H1 (cell line): ENCODE results near the gene CACNG1. TPM values are rescaled to one million over a fixed set of nuclear protein-coding genes. Genes with fewer than 3 reads are reported as not detected.

Source experiments
- EGR1 ChIP-seq: IDR thresholded peaks from 2 replicates; pipeline ENCODE4 v1.6.1; 2011; ENCODE audit warnings: low read depth, low read length, borderline replicate concordance
- HDAC6 ChIP-seq: IDR thresholded peaks from one replicate; pipeline ENCODE4 v1.7.1; 2012; ENCODE audit warnings: low read depth, mild to moderate bottlenecking, inconsistent platforms, low read length, moderate library complexity
- RFX5 ChIP-seq: IDR thresholded peaks from 2 replicates; pipeline ENCODE4 v1.6.1; 2011; ENCODE audit warnings: low read depth, low read length, improper control_type of control experiment, borderline replicate concordance
- SRF ChIP-seq: IDR thresholded peaks from 2 replicates; pipeline ENCODE4 v1.6.1; 2011; ENCODE audit warnings: mild to moderate bottlenecking, low read depth, low read length, moderate library complexity
- polyA plus RNA-seq, 7 experiments: library from polyadenylated mRNA; depleted of rRNA in 3 of 7; stranded (reverse) in 5 of 7; unstranded in 2 of 7; fragments of >200 nt in 5 of 7; fragments of 200-250 nt in 2 of 7; gene quantifications; 1 replicate in 5 of 7; 2 replicates in 1 of 7; 4 replicates in 1 of 7; pipeline versions ENCODE4 v1.2.1 to v1.2.3, GENCODE V29; 2011 to 2013; ENCODE audit warnings: missing spikeins in 2 of 7, mixed read lengths in 2 of 7
- total RNA-seq: library from RNA; stranded (reverse); fragmentation: NEBNext Ultra II Directional; extraction: Animal tissue kit (Norgen Biotek cat#: 25700); gene quantifications from 2 replicates; pipeline ENCODE4 v1.2.1, GENCODE V29; 2021
- TF ChIP-seq, protein P1 (sequence below): fragments of 300-600 bp; sonication (generic); IDR thresholded peaks from 2 replicates; pipeline ENCODE4 v1.7.1; 2012; ENCODE audit warnings: low read length, moderate library complexity, mild to moderate bottlenecking, inconsistent platforms; ENCODE audit not compliant: insufficient replicate concordance
- TF ChIP-seq, protein P2 (sequence below): IDR thresholded peaks from 2 replicates; pipeline ENCODE4 v1.6.1; 2012; ENCODE audit warnings: inconsistent platforms

CACNG1 gene
- total and polyA plus RNA-seq, 2 of the 8 experiments (the other 6 are each of a cell fraction or from before 2014, with no cell fraction given), result not detected

DNA sequence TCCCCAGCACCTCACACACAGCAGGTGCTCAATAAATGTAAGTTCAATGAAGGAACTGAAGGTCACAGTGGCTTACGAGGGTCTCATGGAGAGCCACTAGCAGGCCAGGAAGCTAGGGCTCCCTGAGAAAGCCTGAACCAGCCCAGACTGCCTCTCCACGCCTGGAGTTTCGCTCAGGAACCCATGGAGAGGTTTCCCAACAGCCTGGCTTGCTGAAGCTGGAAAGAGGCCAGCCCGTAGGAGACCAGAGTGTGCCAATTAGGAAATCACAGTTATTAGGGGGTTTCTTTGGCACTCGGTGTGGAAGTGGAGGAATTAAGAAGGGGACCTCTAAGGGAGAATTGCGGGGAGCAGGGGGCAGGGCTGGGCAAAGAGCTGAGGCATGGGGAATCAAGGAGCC is 36.3 kb upstream of the CACNG1 start (continued):
- TF ChIP-seq, protein P1, sequence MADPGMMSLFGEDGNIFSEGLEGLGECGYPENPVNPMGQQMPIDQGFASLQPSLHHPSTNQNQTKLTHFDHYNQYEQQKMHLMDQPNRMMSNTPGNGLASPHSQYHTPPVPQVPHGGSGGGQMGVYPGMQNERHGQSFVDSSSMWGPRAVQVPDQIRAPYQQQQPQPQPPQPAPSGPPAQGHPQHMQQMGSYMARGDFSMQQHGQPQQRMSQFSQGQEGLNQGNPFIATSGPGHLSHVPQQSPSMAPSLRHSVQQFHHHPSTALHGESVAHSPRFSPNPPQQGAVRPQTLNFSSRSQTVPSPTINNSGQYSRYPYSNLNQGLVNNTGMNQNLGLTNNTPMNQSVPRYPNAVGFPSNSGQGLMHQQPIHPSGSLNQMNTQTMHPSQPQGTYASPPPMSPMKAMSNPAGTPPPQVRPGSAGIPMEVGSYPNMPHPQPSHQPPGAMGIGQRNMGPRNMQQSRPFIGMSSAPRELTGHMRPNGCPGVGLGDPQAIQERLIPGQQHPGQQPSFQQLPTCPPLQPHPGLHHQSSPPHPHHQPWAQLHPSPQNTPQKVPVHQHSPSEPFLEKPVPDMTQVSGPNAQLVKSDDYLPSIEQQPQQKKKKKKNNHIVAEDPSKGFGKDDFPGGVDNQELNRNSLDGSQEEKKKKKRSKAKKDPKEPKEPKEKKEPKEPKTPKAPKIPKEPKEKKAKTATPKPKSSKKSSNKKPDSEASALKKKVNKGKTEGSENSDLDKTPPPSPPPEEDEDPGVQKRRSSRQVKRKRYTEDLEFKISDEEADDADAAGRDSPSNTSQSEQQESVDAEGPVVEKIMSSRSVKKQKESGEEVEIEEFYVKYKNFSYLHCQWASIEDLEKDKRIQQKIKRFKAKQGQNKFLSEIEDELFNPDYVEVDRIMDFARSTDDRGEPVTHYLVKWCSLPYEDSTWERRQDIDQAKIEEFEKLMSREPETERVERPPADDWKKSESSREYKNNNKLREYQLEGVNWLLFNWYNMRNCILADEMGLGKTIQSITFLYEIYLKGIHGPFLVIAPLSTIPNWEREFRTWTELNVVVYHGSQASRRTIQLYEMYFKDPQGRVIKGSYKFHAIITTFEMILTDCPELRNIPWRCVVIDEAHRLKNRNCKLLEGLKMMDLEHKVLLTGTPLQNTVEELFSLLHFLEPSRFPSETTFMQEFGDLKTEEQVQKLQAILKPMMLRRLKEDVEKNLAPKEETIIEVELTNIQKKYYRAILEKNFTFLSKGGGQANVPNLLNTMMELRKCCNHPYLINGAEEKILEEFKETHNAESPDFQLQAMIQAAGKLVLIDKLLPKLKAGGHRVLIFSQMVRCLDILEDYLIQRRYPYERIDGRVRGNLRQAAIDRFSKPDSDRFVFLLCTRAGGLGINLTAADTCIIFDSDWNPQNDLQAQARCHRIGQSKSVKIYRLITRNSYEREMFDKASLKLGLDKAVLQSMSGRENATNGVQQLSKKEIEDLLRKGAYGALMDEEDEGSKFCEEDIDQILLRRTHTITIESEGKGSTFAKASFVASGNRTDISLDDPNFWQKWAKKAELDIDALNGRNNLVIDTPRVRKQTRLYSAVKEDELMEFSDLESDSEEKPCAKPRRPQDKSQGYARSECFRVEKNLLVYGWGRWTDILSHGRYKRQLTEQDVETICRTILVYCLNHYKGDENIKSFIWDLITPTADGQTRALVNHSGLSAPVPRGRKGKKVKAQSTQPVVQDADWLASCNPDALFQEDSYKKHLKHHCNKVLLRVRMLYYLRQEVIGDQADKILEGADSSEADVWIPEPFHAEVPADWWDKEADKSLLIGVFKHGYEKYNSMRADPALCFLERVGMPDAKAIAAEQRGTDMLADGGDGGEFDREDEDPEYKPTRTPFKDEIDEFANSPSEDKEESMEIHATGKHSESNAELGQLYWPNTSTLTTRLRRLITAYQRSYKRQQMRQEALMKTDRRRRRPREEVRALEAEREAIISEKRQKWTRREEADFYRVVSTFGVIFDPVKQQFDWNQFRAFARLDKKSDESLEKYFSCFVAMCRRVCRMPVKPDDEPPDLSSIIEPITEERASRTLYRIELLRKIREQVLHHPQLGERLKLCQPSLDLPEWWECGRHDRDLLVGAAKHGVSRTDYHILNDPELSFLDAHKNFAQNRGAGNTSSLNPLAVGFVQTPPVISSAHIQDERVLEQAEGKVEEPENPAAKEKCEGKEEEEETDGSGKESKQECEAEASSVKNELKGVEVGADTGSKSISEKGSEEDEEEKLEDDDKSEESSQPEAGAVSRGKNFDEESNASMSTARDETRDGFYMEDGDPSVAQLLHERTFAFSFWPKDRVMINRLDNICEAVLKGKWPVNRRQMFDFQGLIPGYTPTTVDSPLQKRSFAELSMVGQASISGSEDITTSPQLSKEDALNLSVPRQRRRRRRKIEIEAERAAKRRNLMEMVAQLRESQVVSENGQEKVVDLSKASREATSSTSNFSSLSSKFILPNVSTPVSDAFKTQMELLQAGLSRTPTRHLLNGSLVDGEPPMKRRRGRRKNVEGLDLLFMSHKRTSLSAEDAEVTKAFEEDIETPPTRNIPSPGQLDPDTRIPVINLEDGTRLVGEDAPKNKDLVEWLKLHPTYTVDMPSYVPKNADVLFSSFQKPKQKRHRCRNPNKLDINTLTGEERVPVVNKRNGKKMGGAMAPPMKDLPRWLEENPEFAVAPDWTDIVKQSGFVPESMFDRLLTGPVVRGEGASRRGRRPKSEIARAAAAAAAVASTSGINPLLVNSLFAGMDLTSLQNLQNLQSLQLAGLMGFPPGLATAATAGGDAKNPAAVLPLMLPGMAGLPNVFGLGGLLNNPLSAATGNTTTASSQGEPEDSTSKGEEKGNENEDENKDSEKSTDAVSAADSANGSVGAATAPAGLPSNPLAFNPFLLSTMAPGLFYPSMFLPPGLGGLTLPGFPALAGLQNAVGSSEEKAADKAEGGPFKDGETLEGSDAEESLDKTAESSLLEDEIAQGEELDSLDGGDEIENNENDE, result no peak
- TF ChIP-seq, protein P2, sequence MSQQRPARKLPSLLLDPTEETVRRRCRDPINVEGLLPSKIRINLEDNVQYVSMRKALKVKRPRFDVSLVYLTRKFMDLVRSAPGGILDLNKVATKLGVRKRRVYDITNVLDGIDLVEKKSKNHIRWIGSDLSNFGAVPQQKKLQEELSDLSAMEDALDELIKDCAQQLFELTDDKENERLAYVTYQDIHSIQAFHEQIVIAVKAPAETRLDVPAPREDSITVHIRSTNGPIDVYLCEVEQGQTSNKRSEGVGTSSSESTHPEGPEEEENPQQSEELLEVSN, result no peak
- TF ChIP-seq HDAC6, result no peak
- TF ChIP-seq SRF, result no peak
- no peak for TF ChIP-seq RFX5
- no peak for TF ChIP-seq EGR1
